ENCODE results near the gene NPAS3.

- TF ChIP-seq CTCF (IDR thresholded peaks at IDR 0.05) (no peak), EZH2phosphoT487 (IDR thresholded peaks at IDR 0.05) (no peak), EZH2 (IDR thresholded peaks at IDR 0.05) (no peak)
These were observed 164.8 kb downstream of the NPAS3 start for GRCh38 chr14:33103489-33103888.
